ENCODE results near the gene RNU11. TPM values are rescaled to one million over a fixed set of nuclear protein-coding genes. Genes with fewer than 3 reads are reported as not detected.
"Not testable (repeated sequence)": the region's sequence is repeated elsewhere in the genome, so short reads cannot be mapped to it uniquely, and the experiment has no call there.

The RNU11 gene
- total RNA-seq, 2 experiments from 2014 or later, result not detected

GRCh38 chr1:28684937-28685336 lies 36.5 kb downstream of the RNU11 start:
- no peaks in the 10 kb centered on the region for H3K27me3 Mint-ChIP-seq
- H3K4me3 Mint-ChIP-seq, result no peak overlapping the region
- H3K4me1 Mint-ChIP-seq, result no peaks in the 10 kb centered on the region
- H3K36me3 Mint-ChIP-seq (ENCODE audit: low read depth), result peaks cover 25% of the 10 kb centered on the region
- ATAC-seq (no peak), DNase-seq (no peak)
- no peaks in the 10 kb centered on the region for H3K9me3 Mint-ChIP-seq (ENCODE audit: low read depth)
- CTCF ChIA-PET, result no interaction called here
- intact Hi-C loops (cut with DNase I, micrococcal nuclease), result no loop called here
- no peak overlapping the region for H3K27ac Mint-ChIP-seq
- POLR2A ChIA-PET, result no interaction called here

- H3K27ac Mint-ChIP-seq; POLR2A ChIA-PET; CTCF ChIA-PET; intact Hi-C loops (cut with DNase I, micrococcal nuclease); H3K27me3 Mint-ChIP-seq; H3K9me3 Mint-ChIP-seq (ENCODE audit: low read depth); ATAC-seq; H3K4me1 Mint-ChIP-seq; DNase-seq; H3K4me3 Mint-ChIP-seq: not testable (repeated sequence)
- H3K36me3 Mint-ChIP-seq (ENCODE audit: low read depth), result peaks cover 20% of the 10 kb centered on the region
Measured at GRCh38 chr1:28691627-28692026, 43.2 kb downstream of the RNU11 start.

Other genes starting within 250 kb of the RNU11 start
- gene RCC1, start 142.6 kb upstream of the RNU11 start, total RNA-seq, result 100 to 1,000 TPM; 103 to 107 TPM
- gene TRNAU1AP, start 95.5 kb upstream of the RNU11 start, total RNA-seq, result 10 to 100 TPM; 50.7 to 60.2 TPM
- under 1 TPM in 1 of 2 experiments, not detected in 1; 0.09 TPM for gene RAB42, start 56.3 kb upstream of the RNU11 start, total RNA-seq
- gene TAF12, start 5.5 kb upstream of the RNU11 start, total RNA-seq, result 10 to 100 TPM; 23.8 to 32.5 TPM
- 10 to 100 TPM; 20.3 to 25.4 TPM for gene GMEB1, start 20.2 kb downstream of the RNU11 start, total RNA-seq
- gene YTHDF2, start 88.3 kb downstream of the RNU11 start, total RNA-seq, result 10 to 100 TPM; 74.8 to 98.7 TPM
- gene OPRD1, start 163.6 kb downstream of the RNU11 start, total RNA-seq, result under 1 TPM in 1 of 2 experiments, not detected in 1; 0.02 TPM

Measured in activated CD4-positive, alpha-beta T cell treated with anti-CD3 and anti-CD28 coated beads for 36 hours (primary cell).